Fibroblast of lung (primary cell): Measurements from ENCODE around the gene DNER. TPM values are rescaled to one million over a fixed set of nuclear protein-coding genes. Genes with fewer than 3 reads are reported as not detected.
"Not testable (repeated sequence)": the region's sequence is repeated elsewhere in the genome, so short reads cannot be mapped to it uniquely, and the experiment has no call there.

Experiments
- DNase-seq, 2 donors: peaks; one replicate each; pipeline versions ENCODE4 v3.0.0 to v3.0.0-alpha.2; 2010; ENCODE audit warnings: low read depth in 2 of 2
- H2AFZ ChIP-seq: 2 replicates; pipeline ENCODE4 v1.5.1; 2012; ENCODE audit warnings: low read length, control low read depth, inconsistent platforms
- H3K27ac ChIP-seq: 2 replicates; pipeline ENCODE4 v1.5.1; 2011; ENCODE audit warnings: low read length, control low read depth; ENCODE audit not compliant: insufficient read depth
- H3K27me3 ChIP-seq: 2 replicates; pipeline ENCODE4 v1.5.1; 2011; ENCODE audit warnings: mild to moderate bottlenecking, low read length; ENCODE audit not compliant: control insufficient read depth, insufficient read depth
- H3K36me3 ChIP-seq: 2 replicates; pipeline ENCODE4 v1.5.1; 2011; ENCODE audit warnings: low read length; ENCODE audit not compliant: control insufficient read depth, insufficient read depth
- H3K4me1 ChIP-seq: 2 replicates; pipeline ENCODE4 v1.5.1; 2011; ENCODE audit warnings: low read length; ENCODE audit not compliant: control insufficient read depth, insufficient read depth; ENCODE audit errors: extremely low read depth
- H3K4me2 ChIP-seq: 2 replicates; pipeline ENCODE4 v1.5.1; 2011; ENCODE audit warnings: low read length, control low read depth; ENCODE audit not compliant: insufficient read depth; ENCODE audit errors: extremely low read depth
- H3K4me3 ChIP-seq, 4 experiments: fragments of 200-600 bp in 1 of 4; sonication (generic) in 1 of 4; replicated peaks in 1 of 4; 2 replicates each; pipeline ENCODE4 v1.5.1; 2011 to 2016; ENCODE audit warnings: low read length in 4 of 4, low read depth in 3 of 4, mild to moderate bottlenecking in 3 of 4, control low read depth in 2 of 4, inconsistent platforms in 1 of 4, mixed read lengths in 1 of 4; ENCODE audit not compliant: insufficient read depth in 1 of 4; ENCODE audit errors: control extremely low read depth in 1 of 4
- H3K79me2 ChIP-seq: 2 replicates; pipeline ENCODE4 v1.5.1; 2012; ENCODE audit warnings: mild to moderate bottlenecking, low read length, inconsistent platforms; ENCODE audit not compliant: control insufficient read depth, insufficient read depth
- H3K9ac ChIP-seq: 2 replicates; pipeline ENCODE4 v1.5.1; 2011; ENCODE audit warnings: mild to moderate bottlenecking, low read length, control low read depth; ENCODE audit not compliant: insufficient read depth
- H3K9me3 ChIP-seq: 2 replicates; pipeline ENCODE4 v1.5.1; 2012; ENCODE audit warnings: low read depth, low read length; ENCODE audit not compliant: control insufficient read depth, insufficient read depth
- H4K20me1 ChIP-seq: 2 replicates; pipeline ENCODE4 v1.5.1; 2011; ENCODE audit warnings: low read length; ENCODE audit not compliant: control insufficient read depth, insufficient read depth; ENCODE audit errors: extremely low read depth
- EZH2 ChIP-seq: IDR thresholded peaks from 2 replicates; pipeline ENCODE4 v1.5.1; 2012; ENCODE audit warnings: low read length, control low read depth, mild to moderate bottlenecking; ENCODE audit errors: missing control alignments
- polyA minus RNA-seq: library from RNA; depleted of rRNA, polyadenylated mRNA; stranded (reverse); fragments of >200 nt; gene quantifications from 2 replicates; pipeline ENCODE4 v1.2.3, GENCODE V29; 2011; ENCODE audit warnings: low replicate concordance
- polyA plus RNA-seq, 2 donors: library from polyadenylated mRNA; depleted of rRNA in 1 of 2; stranded (reverse) in 1 of 2; unstranded in 1 of 2; fragments of >200 nt; gene quantifications; 2 replicates each; pipeline ENCODE4 v1.2.1, GENCODE V29; 2011 to 2012; ENCODE audit warnings: missing spikeins in 1 of 2
- total RNA-seq: library from RNA; depleted of rRNA; stranded (reverse); fragments of >200 nt; gene quantifications from 2 replicates; pipeline ENCODE4 v1.2.1, GENCODE V29; 2014
- TF ChIP-seq, protein P1 (sequence below), 2 donors: IDR thresholded peaks in 1 of 2; conservative IDR thresholded peaks in 1 of 2; 1 replicate in 1 of 2; 2 replicates in 1 of 2; pipeline ENCODE4 v1.5.1; 2011 to 2012; ENCODE audit warnings: low read length in 2 of 2, control low read depth in 1 of 2, inconsistent platforms in 1 of 2, low read depth in 1 of 2, mild to moderate bottlenecking in 1 of 2

DNER gene, protein sequence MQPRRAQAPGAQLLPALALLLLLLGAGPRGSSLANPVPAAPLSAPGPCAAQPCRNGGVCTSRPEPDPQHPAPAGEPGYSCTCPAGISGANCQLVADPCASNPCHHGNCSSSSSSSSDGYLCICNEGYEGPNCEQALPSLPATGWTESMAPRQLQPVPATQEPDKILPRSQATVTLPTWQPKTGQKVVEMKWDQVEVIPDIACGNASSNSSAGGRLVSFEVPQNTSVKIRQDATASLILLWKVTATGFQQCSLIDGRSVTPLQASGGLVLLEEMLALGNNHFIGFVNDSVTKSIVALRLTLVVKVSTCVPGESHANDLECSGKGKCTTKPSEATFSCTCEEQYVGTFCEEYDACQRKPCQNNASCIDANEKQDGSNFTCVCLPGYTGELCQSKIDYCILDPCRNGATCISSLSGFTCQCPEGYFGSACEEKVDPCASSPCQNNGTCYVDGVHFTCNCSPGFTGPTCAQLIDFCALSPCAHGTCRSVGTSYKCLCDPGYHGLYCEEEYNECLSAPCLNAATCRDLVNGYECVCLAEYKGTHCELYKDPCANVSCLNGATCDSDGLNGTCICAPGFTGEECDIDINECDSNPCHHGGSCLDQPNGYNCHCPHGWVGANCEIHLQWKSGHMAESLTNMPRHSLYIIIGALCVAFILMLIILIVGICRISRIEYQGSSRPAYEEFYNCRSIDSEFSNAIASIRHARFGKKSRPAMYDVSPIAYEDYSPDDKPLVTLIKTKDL
- total RNA-seq = 0.26 and 0.33 TPM in 2 replicates
- polyA plus RNA-seq = 0.43 and 1.2 TPM in 2 replicates
- polyA plus RNA-seq (2012) = 0.29 and 1.2 TPM in 2 replicates
- polyA minus RNA-seq = 1.2 TPM in 1 of 2 replicates, not detected in the other

DNA sequence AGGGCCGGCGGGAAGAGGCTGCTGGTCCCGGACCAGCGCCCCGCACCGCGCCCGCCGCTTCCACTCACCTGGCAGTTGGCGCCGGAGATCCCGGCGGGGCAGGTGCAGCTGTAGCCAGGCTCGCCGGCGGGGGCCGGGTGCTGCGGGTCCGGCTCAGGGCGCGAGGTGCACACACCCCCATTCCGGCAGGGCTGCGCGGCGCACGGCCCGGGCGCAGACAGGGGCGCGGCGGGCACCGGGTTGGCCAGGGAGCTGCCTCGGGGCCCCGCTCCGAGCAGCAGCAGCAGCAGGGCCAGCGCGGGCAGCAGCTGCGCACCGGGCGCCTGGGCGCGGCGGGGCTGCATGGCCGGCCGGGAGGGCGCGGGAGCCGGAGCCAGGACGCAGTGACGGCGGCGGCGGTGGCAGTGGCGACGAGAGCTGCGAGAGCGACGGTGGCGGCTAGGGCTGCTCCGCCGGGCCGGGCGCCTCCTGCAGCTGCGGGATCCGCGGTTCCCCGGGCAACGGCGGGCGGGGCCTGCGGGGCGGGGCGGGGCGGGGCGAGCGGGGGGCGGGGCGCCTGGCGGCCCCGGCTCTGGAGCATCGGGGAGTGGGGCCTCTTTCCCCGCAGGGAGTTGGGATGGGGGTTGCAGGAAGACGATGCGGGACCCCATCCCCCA lies at the start of gene DNER:
Gene DNER, minus strand, starts transcription at position 476 of the 656 bp plus-strand sequence. Its CDS starts 132 bp downstream, at position 344.
- peaks cover 22% of the 10 kb centered on the region for H3K27me3 ChIP-seq
- no peak within 1 kb of the TSS for H3K9ac ChIP-seq
- peak within 1 kb of the TSS; percentile 93 for H3K4me2 ChIP-seq
- H2AFZ ChIP-seq = no peak within 1 kb of the TSS
- no peak for TF ChIP-seq EZH2
- H3K9me3 ChIP-seq = no peaks in the 10 kb centered on the region
- no peaks in the 10 kb centered on the region for H3K36me3 ChIP-seq
- no peaks in the 10 kb centered on the region for H3K79me2 ChIP-seq
- no peaks in the 10 kb centered on the region for H3K4me1 ChIP-seq
- DNase-seq = no peak
- no peaks in the 10 kb centered on the region for H4K20me1 ChIP-seq
- H3K4me3 ChIP-seq = peak within 1 kb of the TSS; percentile 46 to 60 (median 52)
- no peak within 1 kb of the TSS for H3K27ac ChIP-seq

DNA sequence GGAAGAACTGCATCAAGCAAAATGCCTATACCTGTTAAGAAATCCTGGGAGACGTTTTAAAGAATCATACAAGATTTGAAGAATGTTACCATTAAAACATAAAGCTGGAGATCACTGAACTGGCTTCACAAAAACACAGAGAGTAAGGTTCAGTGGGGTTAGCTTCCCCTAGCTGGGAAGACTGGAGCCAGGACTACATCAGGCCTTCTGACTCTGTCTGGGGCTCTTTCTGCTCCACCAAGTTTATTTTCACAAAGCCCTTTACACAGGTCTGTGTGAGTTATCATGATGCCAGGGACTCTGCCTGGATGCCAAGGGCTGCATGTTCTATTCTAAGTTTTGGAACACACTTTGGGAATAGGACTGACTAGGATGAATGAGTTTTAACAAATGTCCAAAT lies 47.3 kb upstream of the DNER start:
- Histone ChIP-seq H3K9me3 (no peaks in the 10 kb centered on the region), H3K27ac (no peak overlapping the region), H3K36me3 (peaks cover 6% of the 10 kb centered on the region), H3K79me2 (no peaks in the 10 kb centered on the region), H3K27me3 (no peaks in the 10 kb centered on the region), H4K20me1 (no peaks in the 10 kb centered on the region), H3K9ac (no peak overlapping the region), H3K4me3 (no peak overlapping the region), H3K4me1 (no peaks in the 10 kb centered on the region), H3K4me2 (no peak overlapping the region), H2AFZ (no peak overlapping the region)
- TF ChIP-seq, protein P1, sequence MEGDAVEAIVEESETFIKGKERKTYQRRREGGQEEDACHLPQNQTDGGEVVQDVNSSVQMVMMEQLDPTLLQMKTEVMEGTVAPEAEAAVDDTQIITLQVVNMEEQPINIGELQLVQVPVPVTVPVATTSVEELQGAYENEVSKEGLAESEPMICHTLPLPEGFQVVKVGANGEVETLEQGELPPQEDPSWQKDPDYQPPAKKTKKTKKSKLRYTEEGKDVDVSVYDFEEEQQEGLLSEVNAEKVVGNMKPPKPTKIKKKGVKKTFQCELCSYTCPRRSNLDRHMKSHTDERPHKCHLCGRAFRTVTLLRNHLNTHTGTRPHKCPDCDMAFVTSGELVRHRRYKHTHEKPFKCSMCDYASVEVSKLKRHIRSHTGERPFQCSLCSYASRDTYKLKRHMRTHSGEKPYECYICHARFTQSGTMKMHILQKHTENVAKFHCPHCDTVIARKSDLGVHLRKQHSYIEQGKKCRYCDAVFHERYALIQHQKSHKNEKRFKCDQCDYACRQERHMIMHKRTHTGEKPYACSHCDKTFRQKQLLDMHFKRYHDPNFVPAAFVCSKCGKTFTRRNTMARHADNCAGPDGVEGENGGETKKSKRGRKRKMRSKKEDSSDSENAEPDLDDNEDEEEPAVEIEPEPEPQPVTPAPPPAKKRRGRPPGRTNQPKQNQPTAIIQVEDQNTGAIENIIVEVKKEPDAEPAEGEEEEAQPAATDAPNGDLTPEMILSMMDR (conservative IDR thresholded peaks at IDR 0.05 in 1 of 2, IDR thresholded peaks at IDR 0.05 in 1 of 2; ENCODE audit: low read depth in 1 of 2, low read length in 2 of 2) = no peak
- TF ChIP-seq EZH2 = no peak
- no peak for DNase-seq

DNA sequence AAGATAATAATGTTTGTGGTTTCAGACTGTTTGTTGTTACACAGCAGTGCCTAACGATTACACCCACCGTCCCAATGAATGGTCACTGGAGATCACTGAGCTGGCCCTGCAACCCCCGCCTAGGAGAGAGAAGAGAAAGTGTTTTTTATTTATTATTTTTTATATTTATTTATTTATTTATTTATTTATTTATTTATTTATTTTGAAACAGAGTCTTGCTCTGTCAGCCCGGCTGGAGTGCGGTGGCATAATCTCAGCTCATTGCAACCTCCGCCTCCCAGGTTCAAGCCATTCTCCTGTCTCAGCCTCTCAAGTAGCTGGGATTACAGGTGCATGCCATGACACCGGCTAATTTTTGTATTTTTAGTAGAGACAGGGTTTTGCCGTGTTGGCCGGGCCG lies 43.1 kb upstream of the DNER start:
- not testable (repeated sequence) for H3K79me2 ChIP-seq, H4K20me1 ChIP-seq, H3K36me3 ChIP-seq, H3K9ac ChIP-seq, H3K9me3 ChIP-seq, H3K4me3 ChIP-seq, H3K27ac ChIP-seq, DNase-seq, H2AFZ ChIP-seq, H3K27me3 ChIP-seq, H3K4me2 ChIP-seq, H3K4me1 ChIP-seq
